NCI-H446 treated with DMSO at 0.1 percent for 48 hours (cell line): ENCODE results near the gene SMYD3.

Source experiments
- DNase-seq: peaks from one replicate; lab custom pipeline; 2025; lab: John Stamatoyannopoulos, UW

The SMYD3 gene

DNA sequence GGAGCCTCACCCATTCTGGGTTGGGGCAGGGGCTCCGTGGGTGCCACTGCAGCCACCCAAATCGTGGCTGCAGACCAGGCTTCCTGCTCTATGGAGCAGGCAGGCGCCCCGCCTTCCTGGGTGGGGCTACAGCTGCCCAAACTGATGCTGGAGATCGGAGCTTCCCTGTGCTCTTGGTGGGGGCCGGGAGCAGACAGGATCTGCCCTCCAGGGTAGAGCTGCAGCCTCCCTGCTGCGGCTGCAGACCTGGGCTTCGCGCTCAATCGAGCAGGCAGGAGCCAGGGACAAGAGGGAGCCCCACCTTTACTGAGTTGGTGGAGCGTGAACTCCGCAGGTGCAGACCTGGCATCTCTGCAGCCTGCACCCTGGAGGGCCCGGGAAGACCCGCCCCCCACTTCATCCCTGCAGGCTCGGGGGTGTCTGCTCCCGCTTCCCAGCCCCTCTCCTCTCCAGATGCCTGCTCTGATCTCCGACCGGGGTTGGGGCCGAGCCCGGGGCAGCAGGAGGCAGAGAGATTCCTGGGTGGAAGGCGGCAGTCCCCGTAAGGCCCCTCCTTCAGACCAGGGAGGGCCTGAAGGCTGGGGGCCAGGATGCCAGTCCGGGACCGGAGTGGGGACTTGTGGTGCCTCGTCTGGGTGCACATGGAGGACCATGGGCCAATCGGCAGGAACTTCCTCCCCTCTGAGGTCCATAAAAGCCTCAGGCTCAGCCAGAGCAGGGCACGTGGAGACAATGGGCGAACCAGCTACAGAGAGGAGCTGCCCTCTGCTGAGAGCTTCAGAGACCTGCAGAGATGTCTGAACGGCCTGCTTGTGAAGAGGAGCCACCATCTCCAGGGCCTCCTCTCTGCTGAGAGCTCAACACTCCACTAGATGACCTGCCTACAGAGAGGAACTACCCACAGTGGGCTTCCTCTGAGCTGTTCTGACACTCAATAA is 359.3 kb downstream of the SMYD3 start:
- DNase-seq, result no peak

DNA sequence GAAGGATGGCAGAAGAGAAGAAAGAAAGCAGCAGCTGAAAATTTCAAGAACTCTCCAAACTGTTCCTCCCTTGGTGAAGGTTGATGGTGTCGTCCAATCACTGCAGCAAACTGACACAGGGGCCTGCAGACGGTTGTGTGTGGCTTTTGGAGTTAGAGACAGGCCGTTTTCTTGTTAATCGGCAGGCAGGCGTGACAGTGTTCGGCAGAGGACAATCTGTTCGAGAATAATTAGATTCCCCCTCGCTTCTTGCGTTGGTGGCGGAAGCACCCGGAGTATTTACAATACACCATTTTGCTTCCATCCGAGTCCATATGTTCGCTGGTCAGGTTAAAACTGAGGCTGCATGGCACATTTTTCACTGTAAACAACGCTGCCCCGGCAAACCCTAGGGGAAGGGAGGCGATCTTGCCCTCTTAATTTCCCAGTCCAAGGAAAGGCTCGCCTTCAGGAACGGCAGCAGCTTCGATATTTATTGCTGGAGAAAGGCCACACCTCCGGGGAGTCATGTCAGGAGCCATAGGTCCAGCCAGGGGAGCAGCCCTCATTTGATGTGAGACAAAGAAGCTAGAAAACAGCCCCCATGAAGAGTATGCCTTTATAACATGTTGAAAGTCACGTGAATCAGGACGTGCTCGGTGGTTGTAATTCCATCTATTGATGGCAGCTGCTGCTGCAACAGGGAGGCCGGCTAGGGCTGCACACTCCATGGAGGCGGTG is 360.1 kb downstream of the SMYD3 start:
- no peak for DNase-seq

DNA sequence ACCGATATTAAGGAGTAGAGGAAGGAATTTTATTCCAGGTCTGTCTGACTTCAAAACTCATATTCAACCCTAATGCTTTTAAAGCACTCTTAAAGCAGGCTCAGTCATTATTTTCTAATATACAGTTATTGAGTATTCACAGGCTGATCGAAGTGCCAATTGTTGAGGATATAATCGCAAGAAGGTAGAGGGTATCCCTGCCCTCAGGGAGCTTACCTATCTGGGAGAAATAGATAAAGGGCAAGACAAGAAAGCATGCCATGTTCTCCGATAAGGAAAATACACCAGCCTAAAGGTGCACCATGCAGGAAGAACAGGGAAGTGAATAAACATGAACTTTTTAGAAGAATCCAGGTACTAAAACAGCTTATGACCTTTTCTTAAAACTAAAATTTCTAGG is 361.2 kb downstream of the SMYD3 start:
- DNase-seq, result no peak

DNA sequence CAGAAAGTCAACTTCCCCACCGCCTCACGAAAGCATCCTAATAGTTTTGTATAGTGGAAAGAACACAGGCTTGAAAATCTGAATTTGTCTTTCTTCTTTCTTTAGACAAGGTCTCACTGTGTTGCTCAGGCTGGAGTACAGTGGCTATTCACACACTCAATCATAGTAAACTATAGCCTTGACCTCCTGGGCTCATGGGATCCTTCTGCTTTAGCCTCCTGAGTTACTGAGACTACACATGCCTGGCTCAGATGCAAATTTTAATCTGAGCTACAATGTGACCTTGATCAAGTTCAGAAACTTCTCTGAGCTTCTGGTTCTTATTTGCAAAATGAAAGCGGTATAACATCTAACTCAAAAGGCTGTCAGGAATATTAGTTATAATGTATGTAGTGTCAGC is 362.1 kb downstream of the SMYD3 start:
- no peak for DNase-seq

DNA sequence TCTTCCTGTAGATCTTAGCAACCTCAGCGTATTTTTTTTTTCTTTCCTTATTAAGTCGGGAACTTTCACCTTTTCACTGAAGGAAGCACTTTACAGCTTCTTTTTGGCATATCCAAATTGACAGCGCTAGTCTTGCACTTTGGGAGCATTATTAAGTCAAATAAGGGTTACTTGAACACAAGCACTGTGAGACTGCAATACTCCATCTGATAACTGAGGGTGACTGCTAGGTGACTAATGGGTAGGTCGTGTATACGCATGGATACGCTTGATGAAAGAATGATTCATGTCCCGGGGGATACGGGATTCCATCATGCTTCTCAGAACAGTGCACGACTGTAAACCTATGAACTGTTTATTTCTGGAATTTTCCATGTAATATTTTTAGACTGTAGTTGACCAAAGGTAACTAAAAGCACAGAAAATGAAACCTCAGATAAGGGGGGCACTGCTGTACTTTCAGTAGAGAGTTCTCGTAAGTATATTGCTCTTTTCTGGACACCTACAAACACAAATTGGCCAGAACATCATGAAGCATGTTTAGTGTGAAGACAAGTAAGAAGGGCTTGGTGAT is 364.7 kb downstream of the SMYD3 start:
- DNase-seq, result no peak

- DNase-seq, result no peak
These were observed 365.8 kb downstream of the SMYD3 start for GRCh38 chr1:246141306-246141705.

GRCh38 chr1:246139745-246140182 is 367.3 kb downstream of the SMYD3 start:
- no peak for DNase-seq

DNA sequence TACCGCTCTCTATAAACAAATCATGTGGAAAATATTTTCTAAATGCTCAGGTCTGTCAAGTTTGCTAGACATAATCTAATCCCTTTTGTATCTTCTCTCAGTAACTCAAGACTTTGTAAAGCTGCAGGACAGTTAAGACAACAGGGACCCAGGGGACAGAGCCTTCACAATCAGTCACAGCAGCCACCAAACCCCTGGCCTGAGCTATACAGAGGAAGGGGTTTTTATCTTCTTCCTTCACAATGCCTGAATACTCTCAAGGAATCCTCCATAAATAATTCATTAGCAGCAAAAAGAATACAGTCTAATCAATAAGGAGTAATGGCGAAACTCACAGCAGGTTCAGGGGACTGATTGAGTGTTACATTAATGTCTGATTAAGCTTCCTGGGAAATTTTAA is 368.3 kb downstream of the SMYD3 start:
- no peak for DNase-seq

- no peak for DNase-seq
These were observed 370.6 kb downstream of the SMYD3 start for GRCh38 chr1:246136477-246136876.

DNA sequence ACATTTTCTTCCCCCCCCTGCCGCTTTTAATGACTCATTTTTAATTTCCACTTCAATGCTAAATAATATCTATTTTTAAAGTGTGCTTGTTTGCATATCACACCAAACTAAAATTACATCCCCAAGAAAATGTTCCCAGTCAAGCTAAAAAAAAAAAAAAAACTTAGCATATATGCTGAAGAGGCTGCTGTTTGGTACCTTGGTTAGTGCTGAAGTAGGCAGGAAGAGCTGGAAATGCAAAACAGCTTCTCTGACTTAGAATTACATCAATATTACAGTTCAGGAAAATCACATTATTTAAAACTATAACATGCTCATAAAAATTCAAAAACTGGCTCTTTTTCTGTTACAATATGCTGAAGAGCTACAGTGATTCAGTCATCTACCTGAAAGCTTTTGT is 372.3 kb downstream of the SMYD3 start:
- DNase-seq, result no peak

- no peak for DNase-seq
These were observed 376.0 kb downstream of the SMYD3 start for GRCh38 chr1:246131095-246131494.

DNA sequence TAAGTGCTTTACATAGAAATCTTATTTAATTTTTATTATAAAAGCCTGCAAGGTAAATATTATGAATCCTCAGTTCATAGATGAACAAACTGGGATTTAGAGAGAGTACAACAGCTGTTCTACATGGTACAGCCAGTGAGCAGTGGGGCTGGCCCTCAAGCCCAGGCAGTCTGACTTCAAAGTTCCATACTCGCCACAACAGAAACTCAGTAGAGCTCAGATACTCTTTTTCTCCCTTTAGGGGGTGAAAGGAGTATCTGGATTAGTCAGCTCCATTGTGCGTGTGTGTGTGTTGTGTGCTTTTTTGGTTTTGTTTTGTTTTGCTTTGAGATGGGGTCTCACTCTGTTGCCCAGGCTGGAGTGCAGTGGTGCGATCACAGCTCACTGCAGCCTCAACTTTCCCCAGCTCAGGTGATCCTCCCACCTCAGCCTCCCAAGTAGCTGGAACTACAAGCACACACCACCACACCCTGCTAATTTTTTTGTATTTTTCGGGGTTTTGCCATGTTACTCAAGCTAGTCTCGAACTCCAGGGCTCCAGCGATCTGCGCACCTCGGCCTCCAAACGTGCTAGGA is 378.5 kb downstream of the SMYD3 start:
- DNase-seq, result no peak

DNA sequence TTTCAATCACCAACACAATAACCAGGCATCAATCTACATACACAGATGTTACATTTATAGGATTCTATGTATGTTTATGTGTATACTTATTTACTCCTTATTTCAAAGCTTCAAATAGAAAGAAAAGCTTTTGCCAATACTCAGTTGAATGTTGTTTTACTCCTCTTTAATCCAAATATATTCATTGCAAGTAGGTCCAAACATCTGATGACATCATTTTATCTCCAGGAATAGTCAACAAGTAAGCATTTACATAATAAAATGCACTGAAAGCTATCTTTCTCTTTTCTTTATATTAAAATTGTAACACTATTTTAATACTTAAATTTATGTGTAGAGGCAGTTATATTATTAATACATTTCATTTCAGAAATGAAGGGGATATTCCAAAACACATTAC is 380.5 kb downstream of the SMYD3 start:
- DNase-seq, result no peak

- no peak for DNase-seq
These were observed 385.0 kb downstream of the SMYD3 start for GRCh38 chr1:246122071-246122470.

DNA sequence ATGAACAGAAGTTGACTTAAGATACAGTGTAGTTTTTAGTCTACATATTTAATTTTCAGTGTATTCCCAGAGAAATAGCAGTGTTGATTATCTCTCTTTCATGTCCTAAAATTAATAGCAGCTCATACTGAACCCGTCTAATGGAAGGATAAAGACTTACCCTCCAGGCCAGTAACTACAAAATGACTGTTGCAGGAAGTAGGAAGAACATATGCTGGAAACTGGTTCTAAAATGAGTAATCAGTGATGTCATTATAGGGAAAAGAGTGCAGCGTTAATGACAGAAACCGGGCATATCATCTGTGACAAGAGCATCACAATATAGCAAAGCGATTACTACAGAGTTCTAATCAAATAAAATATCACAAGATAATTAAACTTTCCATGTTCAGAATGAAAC is 385.5 kb downstream of the SMYD3 start:
- DNase-seq, result no peak

DNA sequence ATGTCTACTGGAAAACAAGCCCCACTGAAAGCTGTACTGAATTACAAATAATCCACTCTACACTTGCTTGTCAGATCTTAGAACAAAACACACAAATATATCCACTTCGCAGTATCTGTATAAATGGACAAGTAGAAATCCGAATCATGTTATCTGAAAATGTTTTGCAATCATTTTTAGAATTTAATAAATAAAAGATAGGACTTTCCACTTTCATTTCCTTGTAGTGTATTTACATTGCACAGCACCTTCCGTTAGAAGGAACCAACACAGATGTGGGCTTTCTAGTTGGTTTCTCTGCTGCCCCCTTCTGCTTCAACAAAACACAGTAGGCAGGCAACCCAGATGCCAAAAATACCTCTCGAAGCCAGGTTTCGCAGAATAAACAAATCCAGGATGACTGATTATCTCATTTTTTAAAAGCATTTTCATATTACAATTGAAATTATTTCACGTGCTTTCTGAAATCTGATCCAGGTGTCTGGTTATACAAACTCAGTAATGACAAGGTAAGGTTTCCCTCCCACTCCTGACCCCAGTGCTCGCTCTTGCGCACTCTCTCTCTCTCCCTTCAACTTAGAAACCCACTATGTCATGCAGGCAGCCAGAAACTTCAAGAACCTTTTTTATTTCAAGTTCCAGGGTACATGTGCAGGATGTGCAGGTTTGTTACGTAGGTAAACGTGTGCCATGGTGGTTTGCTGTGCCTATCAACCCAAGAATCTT is 389.9 kb downstream of the SMYD3 start:
- no peak for DNase-seq

- DNase-seq, result no peak
These were observed 392.7 kb downstream of the SMYD3 start for GRCh38 chr1:246114369-246114768.

DNA sequence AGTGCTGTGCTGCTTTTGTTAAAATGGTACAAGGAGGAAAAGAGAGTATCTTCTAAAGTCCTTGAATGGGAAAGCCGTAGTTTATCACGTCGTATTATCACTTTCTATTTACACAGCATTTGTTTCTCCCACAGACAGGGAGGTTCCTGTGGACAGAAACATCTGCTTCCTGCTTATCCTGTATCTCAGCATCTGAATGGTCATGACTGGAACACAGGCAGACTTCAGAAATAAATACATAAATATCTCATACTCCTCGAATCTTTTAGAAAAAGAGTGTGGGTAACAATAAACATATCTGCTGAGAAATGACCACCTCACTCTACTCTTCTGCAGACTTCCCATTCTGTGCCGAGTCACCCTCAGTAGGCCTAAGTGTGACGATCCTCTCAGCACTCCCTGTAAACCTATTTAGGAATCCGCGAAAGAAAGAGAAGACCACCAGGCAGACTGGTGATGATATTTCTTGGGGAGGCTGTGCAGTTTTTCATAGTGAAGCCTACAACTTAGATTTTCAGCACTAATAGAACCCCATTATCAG is 393.5 kb downstream of the SMYD3 start:
- no peak for DNase-seq

DNA sequence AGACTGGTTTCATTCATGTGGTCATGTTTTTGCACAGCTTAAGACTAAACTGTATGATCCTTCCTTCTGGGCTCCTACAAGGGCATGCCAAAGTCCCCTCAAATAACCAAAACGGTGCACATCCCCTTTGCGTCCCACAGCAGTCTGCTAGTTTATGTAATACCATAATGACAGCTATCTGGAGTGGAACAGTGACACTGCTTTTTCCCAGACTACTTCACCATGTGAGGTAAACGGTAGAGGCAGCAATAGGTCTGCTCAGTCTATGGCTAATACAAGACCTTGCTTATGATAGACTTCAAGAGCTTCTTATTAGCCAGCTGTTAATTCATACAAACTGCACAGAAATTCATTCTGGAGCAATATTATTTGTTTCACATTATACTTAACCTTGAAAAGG is 395.5 kb downstream of the SMYD3 start:
- no peak for DNase-seq

GRCh38 chr1:246110343-246111219 is 396.5 kb downstream of the SMYD3 start:
- no peak for DNase-seq
